K562 (cell line): Measurements from ENCODE around the gene YKT6. TPM values are rescaled to one million over a fixed set of nuclear protein-coding genes. Genes with fewer than 3 reads are reported as not detected.

Experiments used
- ATF2 ChIP-seq: sonication (generic); formaldehyde crosslinking; IDR thresholded peaks from 2 replicates; pipeline ENCODE4 v1.8.1; 2022; ENCODE audit warnings: missing genetic modification reagents
- CBFB ChIP-seq: sonication (generic); formaldehyde crosslinking; IDR thresholded peaks from 2 replicates; pipeline ENCODE4 v1.4.0; 2020; ENCODE audit warnings: mild to moderate bottlenecking, missing genetic modification reagents
- ETV1 ChIP-seq: fragments of 450-650 bp; conservative IDR thresholded peaks from 2 replicates; pipeline ENCODE4 v1.6.1; 2016; ENCODE audit warnings: missing genetic modification characterization, control low read depth, low read depth, missing compliant biosample characterization
- GABPB1 ChIP-seq: sonication (generic); formaldehyde crosslinking; IDR thresholded peaks from 2 replicates; pipeline ENCODE4 v1.8.0; 2022; ENCODE audit warnings: mild to moderate bottlenecking, missing genetic modification reagents
- HNRNPL ChIP-seq: fragments of 200-400 bp; formaldehyde crosslinking; IDR thresholded peaks from 2 replicates; pipeline ENCODE4 v1.6.1; 2017; ENCODE audit warnings: low read depth, mild to moderate bottlenecking, low read length
- PCBP1 ChIP-seq: fragments of 200-400 bp; formaldehyde crosslinking; IDR thresholded peaks from 2 replicates; pipeline ENCODE4 v1.6.1; 2018; ENCODE audit warnings: mild to moderate bottlenecking, low read depth, low read length; ENCODE audit not compliant: poor library complexity, severe bottlenecking
- SAFB2 ChIP-seq: fragments of 200-400 bp; formaldehyde crosslinking; IDR thresholded peaks from 2 replicates; pipeline ENCODE4 v1.6.1; 2018; ENCODE audit warnings: borderline replicate concordance, low read length, low read depth, moderate library complexity; ENCODE audit not compliant: severe bottlenecking
- SMARCE1 ChIP-seq: fragments of 450-650 bp; IDR thresholded peaks from 2 replicates; pipeline ENCODE4 v1.7.1; 2016; ENCODE audit warnings: mild to moderate bottlenecking
- TCF15 ChIP-seq: fragments of 250-450 bp; sonication (Bioruptor Pico); IDR thresholded peaks from 2 replicates; pipeline ENCODE4 v1.8.0; 2022; ENCODE audit warnings: moderate library complexity, mild to moderate bottlenecking, inconsistent platforms
- TEAD4 ChIP-seq, 2 experiments: sonication (generic) in 1 of 2; formaldehyde crosslinking in 1 of 2; IDR thresholded peaks; 2 replicates each; pipeline versions ENCODE4 v1.6.1 to v1.8.0; 2012 to 2022; ENCODE audit warnings: borderline replicate concordance in 1 of 2, inconsistent platforms in 1 of 2, low read length in 1 of 2, mild to moderate bottlenecking in 1 of 2, missing genetic modification reagents in 1 of 2
- THRAP3 ChIP-seq: fragments of 450-650 bp; IDR thresholded peaks from 2 replicates; pipeline ENCODE4 v1.6.1; 2016; ENCODE audit warnings: mild to moderate bottlenecking, inconsistent platforms, borderline replicate concordance
- ZBED1 ChIP-seq: IDR thresholded peaks from 2 replicates; pipeline ENCODE4 v1.6.1; 2014
- ZBTB17 ChIP-seq: fragments of 450-650 bp; formaldehyde crosslinking; IDR thresholded peaks from 2 replicates; pipeline ENCODE4 v1.4.0; 2020; ENCODE audit warnings: mild to moderate bottlenecking
- ZNF224 ChIP-seq: sonication (generic); formaldehyde crosslinking; IDR thresholded peaks from 2 replicates; pipeline ENCODE4 v1.8.0; 2022; ENCODE audit warnings: mild to moderate bottlenecking, missing genetic modification reagents
- ZNF398 ChIP-seq: fragments of 250-450 bp; sonication (Bioruptor Pico); IDR thresholded peaks from 2 replicates; pipeline ENCODE4 v1.8.0; 2021; ENCODE audit warnings: moderate library complexity, mild to moderate bottlenecking, inconsistent platforms
- polyA plus RNA-seq, 8 experiments: library from polyadenylated mRNA; depleted of rRNA in 4 of 8; stranded (reverse) in 5 of 8; unstranded in 3 of 8; fragments of >200 nt; fragmentation: Nextera tagmentation in 2 of 8; fragmentation: Illumina TruSeq in 1 of 8; extraction: Ambion mirVana in 2 of 8; extraction: Trizol in 1 of 8; gene quantifications; 2 replicates each; pipeline versions ENCODE4 v1.2.1 to v1.2.3, GENCODE V29; 2011 to 2014; ENCODE audit warnings: inconsistent platforms in 1 of 8, missing spikeins in 1 of 8
- total RNA-seq, 7 experiments: library from RNA; depleted of rRNA in 6 of 7; stranded (reverse); fragments of >200 nt in 6 of 7; fragmentation: Illumina TruSeq in 2 of 7; extraction: Trizol in 2 of 7; gene quantifications; 2 replicates each; pipeline versions ENCODE4 v1.2.1 to v1.2.3, GENCODE V29; 2011 to 2021; ENCODE audit warnings: low replicate concordance in 1 of 7

YKT6 gene
- total and polyA plus RNA-seq, 9 of the 15 experiments (the other 6 are each of a cell fraction or from before 2014, with no cell fraction given): 1.6 to 90.6 (median 75.1) TPM

GRCh38 chr7:44257618-44258422 is 57.0 kb downstream of the YKT6 start (continued):
- no peak for TF ChIP-seq TEAD4 (IDR thresholded peaks at IDR 0.05; ENCODE audit: low read length)
- no peak for TF ChIP-seq TEAD4 (CRISPR knock-in tag; IDR thresholded peaks at IDR 0.05; ENCODE audit: borderline replicate concordance)
- no peak for TF ChIP-seq ZBED1
- TF ChIP-seq CBFB (CRISPR knock-in tag): 0 out of 2 replicates have a peak, but pooled peaks have one; percentile 27
- TF ChIP-seq TCF15 (CRISPR knock-in tag): no peak
- TF ChIP-seq ETV1 (tag): peak; percentile 87
- no peak for TF ChIP-seq SAFB2
- TF ChIP-seq GABPB1: peak; percentile 50; the same call in 1 of the 2 replicates
- no peak for TF ChIP-seq ATF2
- TF ChIP-seq HNRNPL: no peak
- no peak for TF ChIP-seq THRAP3
- no peak for TF ChIP-seq ZNF224 (CRISPR knock-in tag)
- no peak for TF ChIP-seq ZBTB17
- TF ChIP-seq SMARCE1: peak; percentile 32; the same call in 1 of the 2 replicates
- no peak for TF ChIP-seq ZNF398 (CRISPR knock-in tag)
- no peak for TF ChIP-seq PCBP1
